KG1 (cell line): ENCODE data around the gene RUNX1.

Experiments used
- DNase-seq: peaks from one replicate; lab custom pipeline; 2025; lab: John Stamatoyannopoulos, UW

RUNX1 gene

DNA sequence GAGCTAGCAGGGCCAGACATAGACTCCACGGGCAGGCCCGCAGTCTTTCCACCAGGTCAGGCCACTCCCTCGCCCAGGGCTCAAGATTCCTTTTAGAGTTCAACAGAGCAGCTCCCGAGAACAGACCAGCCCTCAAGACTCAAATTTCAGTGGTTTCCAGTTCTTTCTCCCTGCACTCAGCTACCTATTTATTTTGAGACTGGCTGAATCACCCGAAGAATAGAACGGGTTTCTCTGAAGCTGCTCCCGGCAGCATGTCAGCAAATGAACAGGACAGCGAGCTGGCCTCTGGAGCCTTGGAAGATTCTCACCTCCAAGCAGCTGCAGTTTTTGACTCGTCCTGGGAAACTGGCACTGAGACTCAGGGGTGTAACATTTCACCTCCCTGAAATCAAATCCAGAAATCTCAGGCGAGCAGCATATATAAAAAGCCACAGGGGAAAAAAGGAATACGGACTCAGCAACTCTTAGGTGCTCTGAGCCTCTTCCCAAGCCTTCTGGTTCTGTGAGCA, 202.4 kb downstream of the RUNX1 start:
- DNase-seq: no peak

DNA sequence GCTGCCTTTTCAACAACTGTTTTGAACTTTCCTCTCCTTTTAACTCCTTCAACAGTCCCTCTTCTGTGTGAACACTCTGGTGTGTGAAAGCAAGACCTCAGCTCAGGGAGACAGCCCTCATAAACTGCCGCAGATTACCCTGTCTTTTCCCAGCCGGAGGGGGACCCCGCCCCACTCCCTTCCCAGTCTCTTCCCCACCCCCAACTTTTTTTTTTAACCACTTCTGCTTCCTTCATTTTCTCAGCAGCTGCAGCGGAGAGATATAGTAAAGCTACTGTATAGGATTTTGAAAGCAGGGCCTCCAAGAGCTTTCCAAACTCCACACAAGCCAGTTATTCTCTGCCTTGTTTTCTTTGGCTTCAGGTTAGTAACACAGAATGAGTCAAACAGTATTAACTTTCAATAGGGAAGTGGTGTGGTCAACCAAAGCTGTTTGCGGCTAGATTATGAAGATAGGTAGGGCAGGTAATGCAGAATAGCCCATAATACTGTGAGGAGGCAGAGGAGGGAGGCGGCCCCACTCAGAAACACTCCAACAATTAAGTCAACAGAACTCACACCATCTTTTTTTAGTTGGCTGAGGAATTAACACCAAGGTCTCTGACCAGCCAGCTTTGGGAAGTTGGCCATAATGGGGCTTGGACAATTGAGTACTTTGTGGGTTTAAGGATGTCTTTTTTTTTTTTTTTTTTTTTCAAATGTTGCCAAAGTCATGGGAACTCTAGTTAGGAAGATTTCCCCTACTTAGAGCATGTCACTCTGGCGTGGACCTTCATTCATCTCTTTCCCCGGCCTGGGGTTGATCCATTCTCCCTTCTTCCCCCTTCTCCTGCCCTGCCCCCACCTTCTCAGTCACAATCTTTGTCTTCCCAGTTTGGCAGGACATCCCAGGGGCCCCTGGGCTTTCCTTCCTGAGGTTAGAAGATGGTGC, 203.3 kb downstream of the RUNX1 start:
- no peak for DNase-seq

DNA sequence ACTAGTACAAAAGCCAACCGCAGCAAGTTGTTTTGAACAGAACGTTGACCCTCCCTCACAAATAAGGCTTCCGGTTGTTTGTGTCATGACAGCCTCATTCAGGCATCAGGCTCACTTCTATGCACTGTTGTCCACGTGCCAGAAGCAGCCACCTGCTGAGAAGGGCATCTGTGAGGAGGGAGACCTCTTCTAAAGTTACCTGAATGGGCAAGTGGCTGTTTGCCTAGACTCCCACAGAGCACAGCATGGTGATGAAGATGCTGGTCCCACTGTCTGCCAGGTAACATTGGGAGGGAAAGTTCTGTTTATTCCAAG, 204.2 kb downstream of the RUNX1 start:
- DNase-seq: no peak

DNA sequence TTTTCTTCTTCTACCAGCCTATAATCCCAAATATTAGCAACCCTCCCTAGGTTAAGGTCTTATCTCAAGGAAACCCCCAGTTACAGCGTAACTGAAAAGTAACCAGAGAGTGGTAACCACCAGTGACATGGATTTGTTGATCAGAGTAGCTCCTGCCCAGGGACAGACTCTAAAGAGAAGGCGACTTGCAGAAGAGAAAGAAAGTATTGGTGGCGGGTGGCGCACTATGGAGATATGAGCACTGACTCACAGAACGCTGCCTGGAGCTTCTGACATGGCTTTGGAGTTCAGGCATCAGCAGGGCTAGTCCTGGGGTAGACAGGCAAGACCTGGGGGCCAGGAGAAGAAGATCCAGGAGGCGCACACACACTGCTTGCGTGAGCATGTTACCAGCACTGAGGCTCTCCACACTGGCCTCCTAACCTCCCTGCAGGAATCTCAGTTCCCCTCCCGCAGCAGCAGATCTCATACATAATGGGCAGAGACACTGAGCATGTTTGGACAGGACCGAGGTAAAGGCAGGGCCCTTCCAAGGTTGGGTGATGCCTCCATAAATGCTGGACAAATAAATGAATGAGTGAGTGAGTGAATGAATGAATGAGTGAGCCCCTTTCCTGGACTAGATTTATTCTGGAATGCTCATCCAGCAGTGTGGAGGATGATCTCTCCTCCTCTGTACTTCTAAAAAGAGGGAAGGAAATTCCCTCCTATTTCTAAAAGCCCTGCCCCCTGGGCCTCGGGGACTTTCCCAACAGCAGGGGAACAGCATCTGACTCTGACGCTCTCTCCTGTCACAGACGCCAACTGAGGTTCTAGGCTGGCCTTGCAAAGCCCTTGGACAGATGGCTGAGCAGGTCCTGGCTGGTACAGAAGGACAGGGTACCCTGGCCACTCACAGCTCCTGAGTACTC, 204.8 kb downstream of the RUNX1 start:
- no peak for DNase-seq

DNA sequence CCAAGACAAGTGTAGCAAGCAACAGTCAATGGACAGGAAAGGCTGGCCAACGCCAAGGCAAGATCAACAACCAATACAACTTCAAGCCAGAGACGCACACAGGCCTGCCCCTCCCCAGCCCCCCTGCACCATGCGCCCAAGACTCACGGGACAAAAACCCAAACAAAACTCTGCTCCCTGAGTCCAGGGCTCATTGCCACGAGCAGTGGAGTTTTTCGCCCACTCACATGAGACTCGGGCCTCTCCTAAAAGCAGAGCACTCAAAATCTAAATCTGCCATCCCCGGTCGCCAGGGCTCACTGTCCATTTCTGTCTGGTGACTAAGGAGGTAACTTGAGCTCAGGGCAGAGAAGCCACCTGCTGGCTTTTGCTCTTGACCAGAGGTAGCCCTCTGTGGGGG, 205.5 kb downstream of the RUNX1 start:
- DNase-seq: no peak

DNA sequence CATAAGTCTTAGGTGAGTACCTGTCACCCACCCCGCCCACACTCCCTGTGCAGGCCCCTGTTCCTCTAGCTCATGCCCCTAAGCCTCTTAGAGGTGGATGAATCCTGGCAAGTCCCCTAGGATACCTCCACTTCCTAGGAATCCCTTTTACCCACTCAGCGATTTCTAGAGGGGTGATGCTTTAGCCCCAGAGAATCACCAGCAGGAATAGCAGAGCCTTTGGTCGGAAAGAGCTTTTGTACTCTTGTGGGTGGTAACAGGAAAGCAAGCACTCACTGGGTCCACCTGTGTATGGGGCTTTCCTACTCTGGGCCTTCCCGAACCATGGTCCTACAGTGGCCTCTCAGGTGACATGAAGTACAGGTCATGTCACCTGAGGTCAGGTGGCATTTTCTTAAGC, 207.9 kb downstream of the RUNX1 start:
- no peak for DNase-seq

DNA sequence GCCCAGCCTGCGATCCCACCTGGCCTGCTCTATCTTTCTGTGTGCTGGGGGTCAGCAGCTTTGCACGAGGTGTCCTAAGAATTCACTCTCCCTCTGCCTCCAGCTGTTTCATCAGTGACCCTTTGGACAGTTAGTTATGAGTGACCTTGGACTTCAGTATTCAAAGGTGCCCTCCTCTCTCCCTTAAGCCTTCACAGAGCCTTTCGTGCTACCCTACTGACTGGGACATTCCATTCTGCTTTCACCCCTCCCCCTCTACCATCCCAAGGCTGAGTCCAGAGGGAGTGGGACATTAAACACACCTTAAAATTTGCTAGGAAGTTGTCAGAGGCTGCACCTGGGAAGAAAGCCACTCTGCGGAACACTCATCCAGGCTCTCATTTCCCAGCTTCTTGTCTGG, 208.4 kb downstream of the RUNX1 start:
- DNase-seq: no peak

DNA sequence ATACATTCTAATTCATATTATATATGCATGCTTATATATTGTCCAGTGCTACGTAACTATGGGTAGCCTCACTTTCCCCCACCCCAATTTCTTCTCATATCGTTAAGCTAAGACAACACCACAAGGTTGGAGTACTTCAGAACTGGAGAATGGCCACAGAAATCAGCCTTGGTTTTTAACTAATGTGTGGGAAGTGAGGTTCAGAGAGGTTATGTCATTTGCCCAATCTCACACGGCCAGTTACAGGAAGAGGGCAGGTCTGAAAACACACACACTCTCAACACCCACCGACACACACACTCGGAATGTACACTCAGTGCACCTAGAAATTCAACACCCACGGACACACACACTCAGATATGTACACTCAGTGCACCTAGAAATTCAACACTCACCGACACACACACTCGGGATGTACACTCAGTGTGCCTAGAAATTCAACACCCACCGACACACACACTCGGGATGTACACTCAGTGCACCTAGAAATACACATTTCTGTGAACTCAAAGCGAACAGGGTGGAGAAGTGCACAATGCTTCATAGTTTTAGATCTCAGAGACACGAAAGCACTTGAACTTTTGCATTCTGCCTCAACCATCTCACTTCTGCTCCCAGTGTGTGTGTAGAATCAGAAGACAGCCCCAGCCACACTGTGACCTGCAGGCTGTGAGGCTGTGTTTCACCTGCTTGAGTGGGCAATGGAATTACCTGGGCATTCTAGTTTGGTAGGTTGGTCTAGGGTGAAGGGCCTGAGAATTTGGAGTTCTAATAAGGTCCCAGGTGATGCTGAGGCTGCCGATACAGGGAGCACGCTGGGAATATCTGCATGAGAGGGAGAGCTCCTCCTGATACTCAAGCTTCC, 209.9 kb downstream of the RUNX1 start:
- no peak for DNase-seq

DNA sequence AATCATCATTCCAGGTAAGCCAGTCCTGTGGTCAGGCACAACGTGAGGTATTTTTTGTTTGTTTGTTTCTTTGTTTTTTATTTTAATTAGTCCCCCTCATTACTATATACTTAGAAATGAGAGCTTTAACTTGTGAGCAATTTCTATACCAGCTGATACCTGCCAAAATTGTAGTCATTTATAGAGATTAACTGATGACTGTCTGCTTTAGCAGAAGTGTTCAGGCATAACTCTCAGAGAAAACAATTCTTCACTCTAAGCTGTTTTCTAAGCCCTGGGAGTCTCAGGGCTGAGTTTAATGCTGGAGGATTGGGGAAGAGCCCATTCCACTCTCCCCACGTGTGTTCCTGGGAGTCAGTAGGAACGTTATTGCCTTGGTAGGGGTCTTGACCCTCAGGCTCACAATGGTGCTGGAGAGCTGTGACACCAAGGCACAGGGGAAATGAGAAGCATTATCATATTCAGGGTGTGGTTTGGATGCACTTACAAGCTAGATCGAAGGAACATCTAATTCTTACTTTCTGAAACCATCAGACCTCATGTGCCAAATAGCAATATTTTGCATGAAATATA, 212.1 kb downstream of the RUNX1 start:
- DNase-seq: no peak

DNA sequence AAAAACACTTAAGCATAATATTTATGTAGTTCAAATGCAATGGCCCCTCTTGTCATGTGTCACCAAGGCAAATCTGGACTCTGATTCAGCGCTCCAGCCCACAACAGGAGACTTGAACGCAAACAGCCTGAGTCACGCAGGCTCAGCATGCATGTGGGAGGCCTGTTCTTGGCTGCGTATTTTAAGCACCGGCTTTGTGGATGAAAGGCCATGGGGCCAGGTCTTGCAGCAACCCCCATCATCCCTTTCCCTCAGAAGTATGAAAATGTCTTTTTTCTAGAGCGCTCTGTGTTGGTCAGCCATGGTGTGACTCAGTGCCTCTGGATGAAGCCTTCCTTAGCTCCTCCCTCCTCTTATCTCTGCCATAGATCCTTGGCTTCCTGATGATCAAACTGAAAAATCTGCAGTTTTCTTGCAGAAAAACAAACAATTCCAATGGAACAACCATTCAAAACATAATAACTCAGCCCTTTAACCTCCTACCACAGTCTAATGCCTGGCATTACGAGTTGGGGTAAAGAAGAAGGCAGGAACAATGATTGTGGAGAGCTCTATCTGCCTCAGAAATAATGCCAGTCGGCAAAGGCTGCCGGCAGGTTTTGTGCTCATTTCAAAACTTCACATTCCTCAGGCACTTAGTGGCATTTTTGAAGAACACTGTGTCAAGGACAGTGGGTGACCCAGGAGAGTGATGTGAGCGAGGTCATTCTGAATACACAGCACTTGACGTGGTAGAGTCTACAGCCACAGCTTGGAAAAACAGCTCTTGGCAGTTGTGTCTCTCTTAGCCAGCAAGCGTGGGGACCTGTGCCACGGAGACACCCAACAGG, 212.8 kb downstream of the RUNX1 start:
- no peak for DNase-seq

DNA sequence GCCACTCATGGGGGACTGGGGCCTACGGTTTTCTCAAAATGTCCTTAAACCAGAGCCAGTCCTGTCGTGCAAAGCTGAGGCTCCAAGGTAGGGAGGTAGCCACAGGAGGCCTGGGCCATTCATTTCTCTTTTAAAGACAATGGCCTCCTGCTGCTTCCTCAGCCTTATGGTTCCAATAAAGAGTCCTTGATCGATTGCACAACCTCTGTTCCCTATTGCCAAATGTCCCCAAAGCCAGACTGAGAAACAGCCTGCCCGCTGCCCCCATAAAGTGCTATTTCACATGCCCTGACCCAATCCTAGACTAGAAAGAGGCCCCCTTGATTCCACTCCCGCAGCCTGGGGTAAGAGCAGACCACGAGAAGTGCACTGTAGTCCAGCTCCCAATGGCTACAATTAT, 213.6 kb downstream of the RUNX1 start:
- DNase-seq: no peak

DNA sequence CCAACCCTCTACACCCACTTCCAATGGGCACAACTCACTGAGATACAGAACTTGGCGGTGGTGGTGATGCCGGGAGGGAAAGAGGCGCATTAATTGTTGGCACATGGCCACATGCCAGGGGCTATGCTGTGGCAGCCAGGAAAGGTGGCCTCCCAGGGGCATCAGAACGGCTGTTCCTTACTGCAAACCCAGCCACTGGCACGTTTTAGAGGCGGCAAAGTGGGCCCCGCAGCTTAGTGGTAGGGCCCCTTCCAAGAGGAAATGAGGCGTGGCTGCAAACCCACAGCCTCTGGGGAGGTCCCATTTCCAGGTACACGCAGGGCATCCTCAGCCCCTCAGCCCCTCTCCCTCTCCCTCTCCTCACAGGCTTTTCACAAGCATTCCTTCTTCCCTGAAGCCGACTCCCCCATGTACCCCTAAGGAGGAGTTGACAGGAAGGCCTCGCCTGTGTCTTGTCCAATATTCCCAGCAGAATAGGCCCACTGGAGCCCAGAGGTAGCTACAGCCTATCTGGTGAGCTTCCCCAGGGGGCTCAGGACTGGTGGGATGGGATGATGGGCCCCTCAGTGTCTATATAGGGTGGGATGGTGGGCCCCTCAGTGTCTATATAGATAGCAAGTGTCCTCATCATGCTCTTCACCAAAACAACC, 214.1 kb downstream of the RUNX1 start:
- no peak for DNase-seq

DNA sequence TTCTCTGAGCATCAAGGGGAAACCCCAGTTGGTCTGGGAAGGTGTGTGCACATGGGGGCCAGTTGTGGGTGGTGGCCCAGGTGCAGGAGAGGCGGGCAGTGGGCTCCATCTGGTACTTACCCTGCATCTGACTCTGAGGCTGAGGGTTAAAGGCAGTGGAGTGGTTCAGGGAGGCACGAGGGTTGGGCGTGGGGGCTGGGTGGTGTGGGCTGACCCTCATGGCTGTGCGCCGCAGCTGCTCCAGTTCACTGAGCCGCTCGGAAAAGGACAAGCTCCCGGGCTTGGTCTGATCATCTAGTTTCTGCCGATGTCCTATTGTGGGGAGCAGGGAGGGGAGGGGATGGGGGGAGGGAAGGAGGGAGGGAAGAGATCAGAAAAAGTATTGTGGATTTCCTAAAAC, 214.8 kb downstream of the RUNX1 start:
- no peak for DNase-seq

DNA sequence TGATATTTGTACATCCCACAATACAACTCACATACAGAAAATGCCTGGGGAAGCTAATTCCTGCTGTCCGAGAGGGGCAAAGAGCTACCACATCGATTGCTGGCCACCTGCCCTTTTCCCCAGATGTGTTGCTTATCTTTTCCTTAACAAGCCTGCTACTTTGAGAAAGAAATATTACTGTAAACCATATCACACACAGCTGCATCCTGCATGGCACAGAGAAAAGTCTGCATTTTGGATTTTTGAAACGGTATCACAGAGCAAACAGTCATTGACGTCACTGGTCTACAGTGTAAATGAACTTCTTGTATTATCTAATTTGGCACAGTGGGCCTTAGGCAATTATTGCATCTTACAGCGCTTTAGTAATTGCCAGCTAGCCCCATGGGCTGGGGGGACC, 215.6 kb downstream of the RUNX1 start:
- no peak for DNase-seq

DNA sequence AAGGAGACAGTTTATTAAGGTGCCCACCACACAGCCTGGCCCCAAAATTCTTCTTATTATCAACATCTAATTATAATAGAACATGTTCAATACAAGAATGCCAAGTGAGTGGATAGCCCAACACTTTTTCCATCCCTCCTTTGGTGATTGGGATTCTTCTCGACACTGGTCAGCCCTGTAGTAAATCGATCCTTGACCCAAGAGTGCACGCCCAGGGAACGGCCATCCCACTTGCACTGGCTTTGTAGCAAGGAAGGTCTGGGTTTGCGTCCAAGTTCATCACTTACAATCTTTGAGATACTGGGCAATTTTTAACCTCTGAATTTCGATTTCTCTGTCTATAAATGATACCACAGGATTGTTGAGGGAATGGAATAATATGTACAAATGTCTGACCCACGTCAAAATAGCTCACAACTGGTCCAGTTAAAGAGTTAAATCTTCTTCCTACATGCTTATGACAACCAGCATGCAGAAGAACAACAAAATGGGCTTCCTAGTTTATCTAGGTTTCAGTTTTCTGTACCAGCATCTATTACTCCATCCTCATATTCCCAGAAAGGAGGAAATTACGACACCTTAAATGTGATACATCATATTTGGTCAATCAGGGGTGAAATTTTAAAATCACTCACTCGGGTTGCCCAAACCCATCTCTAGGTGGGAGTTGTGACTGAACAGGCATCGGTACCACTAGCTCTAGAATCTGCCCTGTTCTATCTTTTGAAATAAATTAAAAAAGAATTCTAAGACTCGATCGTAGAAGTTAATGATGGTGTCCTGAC, 218.5 kb downstream of the RUNX1 start:
- no peak for DNase-seq

DNA sequence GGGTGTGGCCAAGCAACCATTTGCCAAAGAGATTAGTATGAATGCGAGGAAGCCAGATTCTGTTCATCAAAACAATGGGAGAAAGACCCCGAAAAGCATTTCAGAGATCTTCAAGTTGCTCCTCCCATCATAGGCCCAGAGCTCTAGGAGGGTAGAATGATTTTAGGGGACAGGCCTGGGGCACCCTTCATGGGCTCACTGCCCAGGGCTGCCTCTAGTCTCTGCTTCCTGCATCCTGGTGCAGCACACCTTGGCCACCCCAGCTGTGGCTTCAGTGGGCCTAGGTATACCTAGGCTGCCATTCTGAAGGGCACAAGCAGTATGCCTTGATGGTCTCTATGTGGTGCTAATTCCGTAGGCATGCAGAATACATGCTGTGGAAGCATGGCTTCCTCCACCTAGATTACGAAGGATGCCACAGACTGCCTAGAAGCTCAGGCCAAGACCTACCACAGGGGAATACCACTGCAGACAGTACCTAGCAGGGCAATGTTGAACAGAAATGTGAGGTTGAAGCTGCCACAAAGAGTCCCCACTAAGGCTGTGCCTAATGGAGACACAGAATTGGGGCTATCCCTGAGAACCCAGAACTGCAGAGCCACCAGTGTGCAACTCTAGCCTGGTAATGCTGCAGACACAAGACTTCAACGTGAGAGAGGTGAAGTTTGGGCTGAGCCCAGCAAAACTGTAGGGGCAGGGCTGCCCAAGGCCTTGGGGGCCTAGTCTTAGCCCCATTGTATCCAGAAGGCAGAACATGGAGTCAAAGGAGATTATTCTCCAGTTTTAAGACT, 221.5 kb downstream of the RUNX1 start:
- no peak for DNase-seq

DNA sequence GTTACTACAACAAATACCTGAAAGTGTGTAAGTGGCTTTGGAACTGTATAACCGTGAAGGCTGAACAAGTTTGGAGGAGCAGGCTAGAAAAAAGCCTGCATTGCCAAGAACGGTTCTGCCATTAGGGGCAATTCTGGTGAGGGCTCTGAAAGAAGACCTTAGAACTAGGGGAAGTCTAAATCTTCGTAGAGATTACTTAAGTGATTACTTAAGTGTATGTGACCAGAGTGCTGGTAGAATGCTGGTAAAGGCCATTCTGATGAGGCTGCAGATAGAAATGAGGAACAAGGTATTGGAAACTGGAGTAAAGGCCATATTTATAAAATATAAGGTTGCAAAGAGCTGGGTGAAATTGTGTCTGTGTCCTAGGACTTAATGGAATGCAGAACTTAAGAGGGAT, 222.3 kb downstream of the RUNX1 start:
- no peak for DNase-seq

DNA sequence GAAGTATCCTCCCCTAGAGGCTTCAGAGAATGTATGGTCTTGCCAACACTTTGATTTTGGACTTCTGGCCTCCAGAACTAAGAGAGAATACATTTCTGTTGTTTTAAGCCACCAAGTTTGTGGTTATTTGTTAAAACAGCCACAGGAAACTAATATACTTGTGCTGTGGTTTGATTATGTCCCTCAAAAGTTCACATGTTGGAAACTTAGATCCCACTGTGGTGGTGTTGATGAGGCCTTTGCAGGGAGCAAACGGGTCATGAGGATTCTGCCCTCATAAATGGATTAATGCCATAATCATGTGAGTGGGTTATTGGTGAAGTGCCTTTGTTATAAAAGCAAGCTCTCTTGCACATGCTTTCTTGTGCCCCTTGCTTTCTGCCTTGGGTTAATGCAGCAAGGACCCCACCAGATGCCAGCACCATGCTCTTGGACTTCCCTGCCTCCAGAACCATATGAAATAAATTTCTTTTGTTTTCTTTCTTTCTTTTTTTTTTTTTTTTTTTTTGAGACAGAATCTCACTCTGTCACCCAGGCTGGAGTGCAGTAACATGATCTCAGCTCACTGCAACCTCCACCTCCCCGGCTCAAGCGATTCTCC, 223.1 kb downstream of the RUNX1 start:
- DNase-seq: no peak
